ENCODE measurements around the gene ALOX15B. TPM values are rescaled to one million over a fixed set of nuclear protein-coding genes. Genes with fewer than 3 reads are reported as not detected.

ALOX15B gene, protein sequence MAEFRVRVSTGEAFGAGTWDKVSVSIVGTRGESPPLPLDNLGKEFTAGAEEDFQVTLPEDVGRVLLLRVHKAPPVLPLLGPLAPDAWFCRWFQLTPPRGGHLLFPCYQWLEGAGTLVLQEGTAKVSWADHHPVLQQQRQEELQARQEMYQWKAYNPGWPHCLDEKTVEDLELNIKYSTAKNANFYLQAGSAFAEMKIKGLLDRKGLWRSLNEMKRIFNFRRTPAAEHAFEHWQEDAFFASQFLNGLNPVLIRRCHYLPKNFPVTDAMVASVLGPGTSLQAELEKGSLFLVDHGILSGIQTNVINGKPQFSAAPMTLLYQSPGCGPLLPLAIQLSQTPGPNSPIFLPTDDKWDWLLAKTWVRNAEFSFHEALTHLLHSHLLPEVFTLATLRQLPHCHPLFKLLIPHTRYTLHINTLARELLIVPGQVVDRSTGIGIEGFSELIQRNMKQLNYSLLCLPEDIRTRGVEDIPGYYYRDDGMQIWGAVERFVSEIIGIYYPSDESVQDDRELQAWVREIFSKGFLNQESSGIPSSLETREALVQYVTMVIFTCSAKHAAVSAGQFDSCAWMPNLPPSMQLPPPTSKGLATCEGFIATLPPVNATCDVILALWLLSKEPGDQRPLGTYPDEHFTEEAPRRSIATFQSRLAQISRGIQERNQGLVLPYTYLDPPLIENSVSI
- total RNA-seq (2022; extraction: Qiagen RNA extraction; ENCODE audit: low read depth), result not detected in 5 replicates

DNA sequence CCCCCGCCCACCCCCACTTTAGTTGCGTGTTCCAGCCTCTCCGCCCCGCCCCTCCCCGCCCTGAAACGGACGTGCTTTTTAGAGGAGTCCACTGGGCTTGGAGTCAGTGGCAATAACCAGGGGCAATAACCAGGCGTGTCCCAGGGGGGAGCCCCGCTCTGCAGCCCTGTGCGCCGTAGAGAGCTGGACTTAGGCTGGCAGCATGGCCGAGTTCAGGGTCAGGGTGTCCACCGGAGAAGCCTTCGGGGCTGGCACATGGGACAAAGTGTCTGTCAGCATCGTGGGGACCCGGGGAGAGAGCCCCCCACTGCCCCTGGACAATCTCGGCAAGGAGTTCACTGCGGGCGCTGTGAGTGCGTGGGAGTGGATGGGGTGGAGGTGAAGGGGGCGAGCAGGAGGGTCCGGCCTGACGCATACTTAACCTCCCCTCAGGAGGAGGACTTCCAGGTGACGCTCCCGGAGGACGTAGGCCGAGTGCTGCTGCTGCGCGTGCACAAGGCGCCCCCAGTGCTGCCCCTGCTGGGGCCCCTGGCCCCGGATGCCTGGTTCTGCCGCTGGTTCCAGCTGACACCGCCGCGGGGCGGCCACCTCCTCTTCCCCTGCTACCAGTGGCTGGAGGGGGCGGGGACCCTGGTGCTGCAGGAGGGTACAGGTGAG is at the start of gene ALOX15B:
Gene ALOX15B (plus strand): TSS at position 106 of the 657 bp plus-strand sequence. CDS start 97 bp downstream, at position 203.

DNA sequence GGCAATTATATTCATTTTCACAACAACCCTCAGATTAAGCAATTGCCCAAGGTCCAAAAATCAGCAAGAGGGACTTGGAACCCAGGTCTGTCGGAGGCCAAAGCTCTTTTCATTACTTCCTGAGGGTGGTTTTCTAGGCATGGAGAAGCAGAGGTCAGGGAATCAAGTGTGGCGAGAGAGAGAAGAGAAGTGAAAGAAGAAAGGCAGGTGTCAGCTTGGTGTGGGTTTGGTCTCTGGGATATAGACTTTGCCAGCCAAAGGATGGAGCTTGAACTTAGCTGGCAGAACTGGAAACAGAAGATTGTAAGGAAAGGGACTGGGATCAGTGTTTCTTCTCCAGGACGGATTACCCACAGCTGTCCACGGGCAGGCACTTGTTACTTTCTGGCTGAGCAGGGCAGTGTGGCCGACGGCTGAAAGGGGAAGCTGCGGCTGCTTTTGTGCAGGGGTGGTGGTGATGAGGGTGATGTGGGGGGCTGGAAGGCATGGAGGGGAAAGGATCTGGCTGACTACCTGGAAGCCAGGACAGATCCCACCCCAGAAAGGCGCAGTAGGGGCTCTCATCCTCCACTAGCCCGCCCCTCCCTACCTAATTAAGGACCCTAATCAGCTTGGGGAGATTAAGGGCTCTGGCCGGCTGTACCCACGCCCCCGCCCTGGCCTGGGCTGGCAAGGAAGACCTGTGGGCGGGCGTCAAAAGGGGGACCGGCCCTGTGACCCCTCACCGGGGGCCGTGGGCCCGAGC is 36.7 kb upstream of the ALOX15B start, which contains the start of gene GUCY2D:
Gene GUCY2D (plus strand): TSS at position 640 of the 745 bp plus-strand sequence. CDS start 433 bp downstream, outside the sequence.

DNA sequence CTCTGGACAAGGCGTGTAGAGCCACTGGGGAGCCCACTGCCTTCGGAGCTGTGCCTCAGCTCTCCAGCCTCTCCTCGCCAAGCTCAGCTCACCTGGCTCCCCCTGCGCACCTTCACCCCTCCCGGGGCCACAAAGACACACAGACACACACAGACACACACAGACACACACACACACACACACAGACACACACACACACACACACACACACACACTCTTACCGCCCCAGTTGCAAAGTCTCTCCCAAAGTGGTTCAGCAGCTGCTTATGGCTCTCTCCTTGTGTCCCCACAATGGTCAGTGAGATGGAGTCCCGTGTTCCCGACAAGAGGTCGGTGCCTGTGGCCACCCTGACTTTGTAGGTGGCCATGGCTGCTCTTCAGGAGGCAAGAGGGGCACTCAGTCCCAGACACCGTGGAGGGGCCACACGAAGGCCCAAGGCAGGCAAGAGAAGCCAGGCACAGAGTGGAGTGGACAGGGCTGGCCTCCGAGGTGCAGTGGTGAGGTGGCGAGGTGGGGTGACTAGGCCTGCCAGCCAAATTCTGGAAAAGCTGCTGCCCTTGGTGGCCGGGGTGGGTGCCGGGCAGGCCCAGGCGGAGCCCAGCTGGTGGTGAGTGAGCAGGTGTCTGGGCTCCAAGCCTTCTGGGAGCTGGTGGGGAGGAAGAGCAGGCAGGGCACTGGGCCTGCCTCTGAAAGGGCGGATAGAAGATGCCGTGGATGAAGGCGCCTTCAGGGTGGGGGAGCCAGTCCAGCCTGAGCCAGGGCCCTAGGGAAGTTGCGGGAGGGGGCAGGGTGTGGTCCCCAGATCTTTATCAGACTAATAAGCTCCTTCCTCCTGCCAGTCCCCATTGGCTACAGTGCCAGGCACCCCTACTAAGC is 48.5 kb downstream of the ALOX15B start, which contains the start of gene ALOX12B:
Gene ALOX12B (minus strand): TSS at position 642 of the 877 bp plus-strand sequence. CDS start 274 bp downstream, at position 368.

Other genes starting within 250 kb of the ALOX15B start
- 13.2 to 24.6 TPM (median 20.3 TPM) in 5 replicates for gene KDM6B, start 204.8 kb upstream of the ALOX15B start, total RNA-seq (2022; extraction: Qiagen RNA extraction; ENCODE audit: low read depth)
- 0.31 to 1.5 TPM (median 0.71 TPM) in 5 replicates for gene TMEM88, start 184.0 kb upstream of the ALOX15B start, total RNA-seq (2022; extraction: Qiagen RNA extraction; ENCODE audit: low read depth)
- 188 to 252 TPM (median 226 TPM) in 5 replicates for gene NAA38, start 181.5 kb upstream of the ALOX15B start, total RNA-seq (2022; extraction: Qiagen RNA extraction; ENCODE audit: low read depth)
- gene CYB5D1, start 181.1 kb upstream of the ALOX15B start, total RNA-seq (2022; extraction: Qiagen RNA extraction; ENCODE audit: low read depth), result 17.6 to 22.4 TPM (median 21.6 TPM) in 5 replicates
- gene CHD3, start 150.3 kb upstream of the ALOX15B start, total RNA-seq (2022; extraction: Qiagen RNA extraction; ENCODE audit: low read depth), result 58.1 to 75.8 TPM (median 63.0 TPM) in 5 replicates
- gene RNF227, start 122.8 kb upstream of the ALOX15B start, total RNA-seq (2022; extraction: Qiagen RNA extraction; ENCODE audit: low read depth), result 0.98 to 1.9 TPM (median 1.4 TPM) in 5 replicates
- gene KCNAB3, start 109.2 kb upstream of the ALOX15B start, total RNA-seq (2022; extraction: Qiagen RNA extraction; ENCODE audit: low read depth), result 1.5 to 3.4 TPM (median 2.9 TPM) in 5 replicates
- 301 to 369 TPM (median 322 TPM) in 5 replicates for gene TRAPPC1, start 107.1 kb upstream of the ALOX15B start, total RNA-seq (2022; extraction: Qiagen RNA extraction; ENCODE audit: low read depth)
- 33.2 to 42.2 TPM (median 41.3 TPM) in 5 replicates for gene CNTROB, start 106.9 kb upstream of the ALOX15B start, total RNA-seq (2022; extraction: Qiagen RNA extraction; ENCODE audit: low read depth)
- 0.29 to 0.33 TPM in 2 of 5 replicates, not detected in the others for gene GUCY2D, start 36.4 kb upstream of the ALOX15B start, total RNA-seq (2022; extraction: Qiagen RNA extraction; ENCODE audit: low read depth)
- 0.61 to 1.6 TPM (median 1.4 TPM) in 5 replicates for gene ALOX12B, start 48.7 kb downstream of the ALOX15B start, total RNA-seq (2022; extraction: Qiagen RNA extraction; ENCODE audit: low read depth)
- 5.7 to 11.5 TPM (median 6.9 TPM) in 5 replicates for gene ALOXE3, start 79.5 kb downstream of the ALOX15B start, total RNA-seq (2022; extraction: Qiagen RNA extraction; ENCODE audit: low read depth)
- 0.40 to 3.1 TPM (median 2.0 TPM) in 5 replicates for gene HES7, start 85.0 kb downstream of the ALOX15B start, total RNA-seq (2022; extraction: Qiagen RNA extraction; ENCODE audit: low read depth)
- gene PER1, start 113.3 kb downstream of the ALOX15B start, total RNA-seq (2022; extraction: Qiagen RNA extraction; ENCODE audit: low read depth), result 5.5 to 9.6 TPM (median 6.7 TPM) in 5 replicates
- gene VAMP2, start 123.9 kb downstream of the ALOX15B start, total RNA-seq (2022; extraction: Qiagen RNA extraction; ENCODE audit: low read depth), result 22.8 to 29.5 TPM (median 26.4 TPM) in 5 replicates
- gene TMEM107, start 137.3 kb downstream of the ALOX15B start, total RNA-seq (2022; extraction: Qiagen RNA extraction; ENCODE audit: low read depth), result 16.0 to 20.8 TPM (median 19.5 TPM) in 5 replicates
- 5.3 to 8.3 TPM (median 7.3 TPM) in 5 replicates for gene BORCS6, start 151.1 kb downstream of the ALOX15B start, total RNA-seq (2022; extraction: Qiagen RNA extraction; ENCODE audit: low read depth)
- gene AURKB, start 171.5 kb downstream of the ALOX15B start, total RNA-seq (2022; extraction: Qiagen RNA extraction; ENCODE audit: low read depth), result 146 to 164 TPM (median 159 TPM) in 5 replicates
- 12.0 to 14.1 TPM (median 13.0 TPM) in 5 replicates for gene CTC1, start 209.0 kb downstream of the ALOX15B start, total RNA-seq (2022; extraction: Qiagen RNA extraction; ENCODE audit: low read depth)
- gene PFAS, start 210.2 kb downstream of the ALOX15B start, total RNA-seq (2022; extraction: Qiagen RNA extraction; ENCODE audit: low read depth), result 40.7 to 51.3 TPM (median 49.7 TPM) in 5 replicates
- 38.0 to 54.1 TPM (median 47.9 TPM) in 5 replicates for gene RANGRF, start 249.6 kb downstream of the ALOX15B start, total RNA-seq (2022; extraction: Qiagen RNA extraction; ENCODE audit: low read depth)